Endothelial cell of hepatic sinusoid (primary cell): ENCODE data around the gene SPACA7.

Source experiments
- in situ Hi-C: cut with HindIII; loops from 2 replicates; pipeline ENCODE4 v1.10.0; 2017; ENCODE audit warnings: low sequenced_read_pairs

The SPACA7 gene, protein sequence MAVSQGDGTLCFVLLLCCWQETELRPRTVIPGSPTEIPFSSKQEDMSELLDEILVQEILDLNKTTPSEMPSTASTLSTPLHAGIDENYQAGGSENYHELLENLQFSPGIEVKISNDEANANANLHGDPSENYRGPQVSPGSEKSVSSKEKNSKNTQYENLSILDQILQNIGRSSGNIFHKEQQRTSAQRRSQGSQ

GRCh38 chr13:112376050-112376681 lies at the start of gene SPACA7:
TSS of gene SPACA7 (plus strand) at chr13:112376355. CDS start at chr13:112376386, 31 bp downstream.
- in situ Hi-C loops = no loop called here

- in situ Hi-C loops = loop anchor here (25.0 kb wide), 1 partner anchor 90 kb away; no protein-coding TSS in a partner anchor
These were observed 49.3 kb upstream of the SPACA7 start for GRCh38 chr13:112326821-112327370.

GRCh38 chr13:112328936-112329335 lies 47.2 kb upstream of the SPACA7 start:
- in situ Hi-C loops = loop anchor here (25.0 kb wide), 1 partner anchor 92 kb away; no protein-coding TSS in a partner anchor

- in situ Hi-C loops = loop anchor here (25.0 kb wide), 1 partner anchor 92 kb away; no protein-coding TSS in a partner anchor
These were observed 46.8 kb upstream of the SPACA7 start for GRCh38 chr13:112329376-112329775.

- in situ Hi-C loops = loop anchor here (25.0 kb wide), 1 partner anchor 93 kb away; no protein-coding TSS in a partner anchor
These were observed 46.1 kb upstream of the SPACA7 start for GRCh38 chr13:112330066-112330465.

DNA sequence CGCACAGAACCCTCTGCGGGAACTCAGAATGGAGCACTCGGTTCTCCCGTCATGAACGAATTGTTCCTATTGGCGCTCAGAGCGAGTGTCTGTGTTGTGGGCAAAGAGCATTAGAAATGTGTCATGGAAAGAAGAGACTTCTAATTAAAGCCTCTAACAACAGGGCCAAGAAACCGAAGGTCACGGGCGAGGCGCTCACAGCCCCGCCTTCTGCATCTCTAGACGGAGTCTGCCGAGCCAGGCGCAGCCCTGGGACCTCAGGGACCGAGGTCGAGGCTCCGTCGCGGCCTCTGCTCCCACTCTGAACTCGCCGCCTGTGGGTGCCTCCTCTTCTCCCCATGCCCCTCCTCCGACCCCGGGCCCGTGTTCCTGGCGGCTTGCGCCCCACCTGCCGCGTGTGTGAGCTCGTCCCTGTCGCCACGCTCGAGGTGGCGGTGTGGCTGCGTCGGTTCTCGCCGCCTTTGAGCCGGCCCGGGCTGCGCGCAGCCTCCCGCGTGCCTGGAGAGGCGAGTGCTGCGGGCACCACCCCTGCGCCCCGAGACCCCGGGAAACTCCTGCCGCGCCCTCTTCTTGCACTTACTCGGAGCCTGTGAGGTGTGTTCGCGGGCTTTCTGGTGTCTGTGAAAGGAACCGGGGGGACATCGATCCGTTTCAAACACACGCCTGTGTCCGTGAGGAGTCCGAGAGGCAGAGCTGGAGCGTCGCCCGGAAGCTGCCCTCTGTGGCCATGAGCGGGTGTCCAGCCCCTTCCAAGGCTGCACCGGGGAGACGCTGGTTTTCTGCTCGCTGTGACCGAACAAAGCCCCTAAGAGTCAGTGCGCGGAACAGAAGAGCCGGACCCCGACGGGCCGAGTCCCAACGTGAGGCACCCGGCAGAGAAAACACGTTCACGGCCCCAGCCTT lies 45.4 kb upstream of the SPACA7 start:
- in situ Hi-C loops = loop anchor here (25.0 kb wide), 1 partner anchor 93 kb away; no protein-coding TSS in a partner anchor

DNA sequence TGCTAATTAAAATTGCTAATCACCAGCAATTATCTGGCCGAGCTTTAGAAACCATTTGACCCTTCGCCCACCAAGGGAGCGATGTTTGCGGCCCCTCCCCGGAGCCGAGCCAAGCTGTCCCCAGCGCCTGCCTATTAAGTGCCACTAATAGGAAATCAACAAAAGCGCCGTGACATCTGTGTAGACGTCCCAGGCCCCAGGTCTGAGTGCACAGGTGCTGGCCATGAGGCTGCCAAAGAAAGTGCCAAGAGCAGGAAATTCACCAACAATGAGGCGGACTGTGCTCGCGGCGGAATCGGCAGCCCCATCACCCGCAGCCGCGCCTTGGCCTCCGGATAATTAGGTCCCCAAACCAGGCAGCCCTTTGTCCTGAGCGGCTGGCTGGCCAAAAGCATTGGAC lies 44.5 kb upstream of the SPACA7 start:
- in situ Hi-C loops = loop anchor here (25.0 kb wide), 1 partner anchor 94 kb away; no protein-coding TSS in a partner anchor

DNA sequence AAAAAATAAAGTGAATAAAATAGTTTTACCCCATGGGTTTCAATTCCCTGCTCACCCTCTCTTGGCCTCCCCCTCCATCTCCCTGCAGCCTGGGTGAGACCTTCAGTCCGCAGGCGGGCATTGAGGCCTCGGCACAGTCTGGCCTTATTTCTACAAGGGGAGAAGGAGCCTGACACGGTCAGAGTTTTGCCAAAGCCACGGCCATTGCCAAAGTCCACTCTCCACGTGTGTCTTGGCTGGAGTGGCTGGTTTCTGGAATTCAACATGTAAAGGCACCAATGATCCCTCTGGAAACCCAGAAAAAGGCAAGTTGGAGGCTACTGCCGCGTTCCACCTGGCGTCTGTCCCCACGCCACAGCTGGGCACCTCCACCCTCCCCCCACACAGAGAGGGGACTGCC lies 43.4 kb upstream of the SPACA7 start:
- in situ Hi-C loops = loop anchor here (25.0 kb wide), 1 partner anchor 95 kb away; no protein-coding TSS in a partner anchor

- in situ Hi-C loops = loop anchor here (25.0 kb wide), 1 partner anchor 97 kb away; no protein-coding TSS in a partner anchor
These were observed 42.2 kb upstream of the SPACA7 start for GRCh38 chr13:112333756-112334543.

DNA sequence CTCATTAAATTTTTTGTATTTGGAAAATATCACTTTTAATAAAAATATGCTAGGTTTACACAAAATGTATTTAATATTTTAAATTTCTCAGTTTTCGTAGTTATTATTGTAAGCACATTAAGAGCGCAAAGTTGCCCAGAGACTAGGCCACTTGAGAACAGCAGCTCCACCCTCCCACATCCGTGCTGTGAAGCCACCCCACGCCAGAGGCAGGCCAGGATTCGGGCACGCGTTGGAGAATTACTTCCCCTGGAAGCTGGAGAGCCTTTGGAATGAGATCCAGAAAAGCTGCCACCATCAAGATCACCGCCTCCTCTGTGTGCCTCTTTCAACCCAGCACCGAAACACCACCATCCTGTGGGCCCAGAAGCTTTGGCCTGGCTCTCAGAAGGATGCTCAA lies 41.0 kb upstream of the SPACA7 start:
- in situ Hi-C loops = loop anchor here (25.0 kb wide), 1 partner anchor 98 kb away; no protein-coding TSS in a partner anchor

DNA sequence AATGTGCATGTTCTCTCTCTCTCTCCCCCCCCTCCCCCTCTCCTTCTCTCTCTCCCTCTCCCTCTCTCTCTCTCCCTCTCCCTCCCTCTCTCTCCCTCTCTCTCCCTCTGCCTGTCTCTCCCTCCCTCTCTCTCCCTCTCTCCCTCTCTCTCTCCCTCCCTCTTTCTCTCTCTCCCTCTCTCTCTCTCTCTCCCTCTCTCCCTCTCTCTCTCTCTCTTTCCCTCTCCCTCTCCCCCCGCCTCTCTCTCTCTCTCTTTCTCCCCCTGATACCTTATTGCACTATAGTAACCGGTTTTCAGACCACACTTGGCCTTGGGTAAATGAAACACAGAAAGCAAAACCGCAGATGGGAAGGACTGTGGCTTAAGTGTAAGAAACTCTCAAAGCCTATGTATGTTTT lies 34.7 kb upstream of the SPACA7 start:
- in situ Hi-C loops = loop anchor here (25.0 kb wide), 1 partner anchor 104 kb away; no protein-coding TSS in a partner anchor

DNA sequence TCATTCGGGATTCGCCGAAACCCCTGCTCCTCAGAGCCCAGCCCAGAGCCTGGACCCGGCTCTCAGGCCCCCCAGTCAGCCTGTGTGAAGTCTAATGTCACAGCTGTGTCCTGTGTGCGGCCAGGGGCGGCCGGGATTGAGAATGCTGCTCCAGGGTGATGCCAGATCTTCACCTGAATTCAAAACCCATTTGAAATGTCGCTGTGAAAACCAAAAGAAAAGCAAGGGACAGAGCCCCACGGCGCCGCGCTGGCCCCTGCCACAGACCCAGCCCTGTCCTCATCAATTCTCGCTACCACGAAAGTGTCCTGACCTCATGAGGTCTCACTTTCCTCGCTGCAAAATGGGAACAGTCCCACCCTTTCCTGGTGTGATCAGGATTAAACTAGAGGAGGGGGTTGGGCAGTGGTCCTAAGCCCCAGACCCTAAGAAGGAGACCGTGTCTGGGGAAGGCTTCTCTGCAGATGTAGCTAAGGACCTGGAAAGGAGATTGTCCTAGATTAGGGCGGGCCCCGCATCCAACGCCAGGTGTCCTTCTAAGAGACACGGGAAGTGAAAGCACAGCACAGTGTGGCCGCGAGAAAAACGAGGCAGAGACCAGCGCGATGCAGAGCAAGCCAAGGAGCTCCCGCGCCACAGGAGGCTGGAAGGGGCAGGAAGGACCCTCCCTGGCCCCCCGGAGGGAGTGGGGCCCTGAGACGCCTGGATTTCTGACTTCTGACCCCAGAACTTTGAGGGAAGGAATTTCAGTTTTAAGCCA lies 34.0 kb upstream of the SPACA7 start:
- in situ Hi-C loops = loop anchor here (25.0 kb wide), 1 partner anchor 105 kb away; no protein-coding TSS in a partner anchor

GRCh38 chr13:112342841-112343361 lies 33.3 kb upstream of the SPACA7 start:
- in situ Hi-C loops = loop anchor here (25.0 kb wide), 1 partner anchor 106 kb away; no protein-coding TSS in a partner anchor

- in situ Hi-C loops = loop anchor here (25.0 kb wide), 1 partner anchor 106 kb away; no protein-coding TSS in a partner anchor
These were observed 32.6 kb upstream of the SPACA7 start for GRCh38 chr13:112343591-112343990.

DNA sequence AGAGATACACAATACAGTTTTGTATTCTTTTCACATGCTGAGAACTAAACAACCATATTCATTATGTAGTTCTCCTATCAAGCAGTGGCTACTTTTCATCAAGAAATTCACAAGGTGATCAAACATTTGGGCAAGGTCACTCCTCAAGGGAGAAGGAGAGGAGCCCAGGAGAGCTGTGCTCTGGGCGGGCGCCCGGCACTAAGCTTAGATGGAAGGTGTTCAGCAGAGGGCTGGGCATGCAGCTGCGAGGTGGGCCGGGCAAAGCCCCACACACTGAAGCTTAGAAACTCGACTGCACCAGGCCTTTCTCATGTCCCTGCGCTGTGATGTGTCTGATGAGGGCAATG lies 30.4 kb upstream of the SPACA7 start:
- in situ Hi-C loops = loop anchor here (25.0 kb wide), 1 partner anchor 108 kb away; no protein-coding TSS in a partner anchor

GRCh38 chr13:112346173-112346898 lies 29.8 kb upstream of the SPACA7 start:
- in situ Hi-C loops = loop anchor here (25.0 kb wide), 1 partner anchor 109 kb away; no protein-coding TSS in a partner anchor

- in situ Hi-C loops = loop anchor here (25.0 kb wide), 1 partner anchor 110 kb away; no protein-coding TSS in a partner anchor
These were observed 29.3 kb upstream of the SPACA7 start for GRCh38 chr13:112346899-112347229.

DNA sequence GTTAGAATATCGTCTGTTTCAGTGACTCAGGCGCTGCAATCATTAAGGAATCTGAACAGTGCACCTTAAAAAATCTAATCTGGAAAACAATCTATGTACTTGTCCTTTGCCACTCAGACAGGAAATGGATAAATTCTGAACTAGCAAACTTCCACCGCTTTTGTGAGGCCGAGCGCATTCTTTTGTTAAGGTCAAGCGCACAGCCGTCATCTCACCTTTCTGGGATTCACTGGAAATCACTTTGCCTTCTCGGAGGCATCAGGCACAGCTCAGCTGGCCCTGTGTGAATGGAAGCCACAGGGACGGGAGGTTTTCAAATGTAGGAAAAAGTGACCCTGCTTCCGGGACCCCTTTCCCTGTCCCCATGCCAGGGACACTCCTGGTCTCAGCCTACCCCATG lies 28.2 kb upstream of the SPACA7 start:
- in situ Hi-C loops = loop anchor here (25.0 kb wide), 1 partner anchor 111 kb away; no protein-coding TSS in a partner anchor
